Stomach smooth muscle (tissue), 2 donors: ENCODE measurements around the gene INKA2.
A peak's percentile ranks its signal among the peaks of the same experiment; 100 is the strongest.

Source experiments
- H3K27ac ChIP-seq: one replicate; pipeline ENCODE4 v1.7.0; 2013; ENCODE audit warnings: mild to moderate bottlenecking, low read length, inconsistent platforms
- H3K27me3 ChIP-seq, 2 donors: one replicate each; pipeline ENCODE4 v1.7.0; 2013; ENCODE audit warnings: low read length in 2 of 2; ENCODE audit not compliant: insufficient read depth in 2 of 2, control insufficient read depth in 1 of 2
- H3K36me3 ChIP-seq, 2 donors: one replicate each; pipeline ENCODE4 v1.7.0; 2013; ENCODE audit warnings: low read length in 2 of 2; ENCODE audit not compliant: control insufficient read depth in 2 of 2, insufficient read depth in 2 of 2
- H3K4me1 ChIP-seq: one replicate; pipeline ENCODE4 v1.7.0; 2013; ENCODE audit warnings: low read length; ENCODE audit not compliant: control insufficient read depth, insufficient read depth
- H3K4me3 ChIP-seq, 2 donors: one replicate each; pipeline ENCODE4 v1.7.0; 2013; ENCODE audit warnings: low read length in 2 of 2
- H3K9ac ChIP-seq, 2 donors: one replicate each; pipeline ENCODE4 v1.7.0; 2013; ENCODE audit warnings: low read length in 2 of 2, mild to moderate bottlenecking in 1 of 2
- H3K9me3 ChIP-seq, 2 donors: one replicate each; pipeline ENCODE4 v1.7.0; 2013; ENCODE audit warnings: low read length in 2 of 2; ENCODE audit not compliant: control insufficient read depth in 2 of 2
- donor health status: healthy.
- donor health status: Pancreatic carcinoma.

INKA2 gene

GRCh38 chr1:111705841-111706240, 33.4 kb downstream of the INKA2 start:
- Histone ChIP-seq H3K27ac (no peak overlapping the region), H3K4me1 (no peaks in the 10 kb centered on the region), H3K27me3 (no peaks in the 10 kb centered on the region), H3K9ac (no peak overlapping the region), H3K4me3 (no peak overlapping the region), H3K36me3 (peaks cover 20 to 39% of the 10 kb centered on the region in 2 donors), H3K9me3 (no peaks in the 10 kb centered on the region)

GRCh38 chr1:111704776-111705175, 34.4 kb downstream of the INKA2 start:
- Histone ChIP-seq H3K4me1 (no peaks in the 10 kb centered on the region), H3K27me3 (no peaks in the 10 kb centered on the region), H3K4me3 (no peak overlapping the region), H3K9me3 (no peaks in the 10 kb centered on the region), H3K36me3 (peaks cover 30 to 49% of the 10 kb centered on the region in 2 donors), H3K9ac (no peak overlapping the region), H3K27ac (no peak overlapping the region)

- Histone ChIP-seq H3K27me3 (no peaks in the 10 kb centered on the region), H3K9ac (no peak overlapping the region), H3K9me3 (no peaks in the 10 kb centered on the region), H3K4me3 (no peak overlapping the region), H3K27ac (no peak overlapping the region), H3K36me3 (peaks cover 32 to 47% of the 10 kb centered on the region in 2 donors), H3K4me1 (no peaks in the 10 kb centered on the region)
These were observed 35.0 kb downstream of the INKA2 start for GRCh38 chr1:111704240-111704639.

GRCh38 chr1:111702504-111703050, 36.6 kb downstream of the INKA2 start:
- no peak overlapping the region for H3K27ac ChIP-seq
- H3K36me3 ChIP-seq = peaks cover 29 to 40% of the 10 kb centered on the region in 2 donors
- H3K27me3 ChIP-seq = no peaks in the 10 kb centered on the region
- no peak overlapping the region for H3K4me3 ChIP-seq
- no peak overlapping the region for H3K9ac ChIP-seq
- no peaks in the 10 kb centered on the region for H3K9me3 ChIP-seq
- H3K4me1 ChIP-seq = no peaks in the 10 kb centered on the region

- no peak overlapping the region for H3K27ac ChIP-seq
- no peaks in the 10 kb centered on the region for H3K27me3 ChIP-seq
- no peaks in the 10 kb centered on the region for H3K4me1 ChIP-seq
- no peak overlapping the region for H3K9ac ChIP-seq
- H3K4me3 ChIP-seq = no peak overlapping the region
- H3K9me3 ChIP-seq = no peaks in the 10 kb centered on the region
- peaks cover 22 to 33% of the 10 kb centered on the region in 2 donors for H3K36me3 ChIP-seq
These were observed 39.9 kb downstream of the INKA2 start for GRCh38 chr1:111699268-111699667.

GRCh38 chr1:111696330-111696729, 42.9 kb downstream of the INKA2 start:
- H3K27me3 ChIP-seq = no peaks in the 10 kb centered on the region
- H3K27ac ChIP-seq = no peak overlapping the region
- H3K4me3 ChIP-seq = no peak overlapping the region
- H3K9ac ChIP-seq = no peak overlapping the region
- no peaks in the 10 kb centered on the region for H3K9me3 ChIP-seq
- peaks cover 19 to 23% of the 10 kb centered on the region in 2 donors for H3K36me3 ChIP-seq
- no peaks in the 10 kb centered on the region for H3K4me1 ChIP-seq

GRCh38 chr1:111695801-111696200, 43.4 kb downstream of the INKA2 start:
- Histone ChIP-seq H3K36me3 (peaks cover 16 to 17% of the 10 kb centered on the region in 2 donors), H3K27ac (no peak overlapping the region), H3K4me1 (no peaks in the 10 kb centered on the region), H3K9ac (no peak overlapping the region), H3K4me3 (no peak overlapping the region), H3K9me3 (no peaks in the 10 kb centered on the region), H3K27me3 (no peaks in the 10 kb centered on the region)

- Histone ChIP-seq H3K27me3 (no peaks in the 10 kb centered on the region), H3K4me3 (no peak overlapping the region), H3K9ac (no peak overlapping the region), H3K4me1 (peaks cover 2% of the 10 kb centered on the region), H3K9me3 (no peaks in the 10 kb centered on the region), H3K36me3 (peaks cover 0 to 4% of the 10 kb centered on the region in 2 donors), H3K27ac (no peak overlapping the region)
These were observed 47.3 kb downstream of the INKA2 start for GRCh38 chr1:111691886-111692285.

GRCh38 chr1:111690306-111690617, 48.9 kb downstream of the INKA2 start:
- H3K27ac ChIP-seq = peak overlapping the region; percentile 6
- peaks cover 2% of the 10 kb centered on the region for H3K4me1 ChIP-seq
- no peak overlapping the region for H3K4me3 ChIP-seq
- H3K36me3 ChIP-seq = peaks cover 0 to 4% of the 10 kb centered on the region in 2 donors
- H3K9me3 ChIP-seq = no peaks in the 10 kb centered on the region
- H3K9ac ChIP-seq = no peak overlapping the region
- H3K27me3 ChIP-seq = no peaks in the 10 kb centered on the region
